Left renal cortex interstitium (tissue), 4 donors: ENCODE results near the gene SGMS1. TPM values are rescaled to one million over a fixed set of nuclear protein-coding genes. Genes with fewer than 3 reads are reported as not detected.
"Not testable (repeated sequence)": the region's sequence is repeated elsewhere in the genome, so short reads cannot be mapped to it uniquely, and the experiment has no call there.

ENCODE experiments used
- DNase-seq, 4 donors: peaks; one replicate each; pipeline ENCODE4 v3.0.0-alpha.2; 2013; ENCODE audit warnings: low read depth in 4 of 4, low spot score in 2 of 4, missing footprints in 1 of 4
- polyA plus RNA-seq, 4 donors: library from polyadenylated mRNA; unstranded; fragments of 120-200 nt; gene quantifications; one replicate each; pipeline ENCODE4 v1.2.1, GENCODE V29; 2013; ENCODE audit not compliant: insufficient read length in 4 of 4

The SGMS1 gene
- polyA plus RNA-seq, 4 donors: 53.7 to 59.7 (median 55.1) TPM

- DNase-seq: no peak
Measured at GRCh38 chr10:50541921-50542320, 81.8 kb downstream of the SGMS1 start.

DNA sequence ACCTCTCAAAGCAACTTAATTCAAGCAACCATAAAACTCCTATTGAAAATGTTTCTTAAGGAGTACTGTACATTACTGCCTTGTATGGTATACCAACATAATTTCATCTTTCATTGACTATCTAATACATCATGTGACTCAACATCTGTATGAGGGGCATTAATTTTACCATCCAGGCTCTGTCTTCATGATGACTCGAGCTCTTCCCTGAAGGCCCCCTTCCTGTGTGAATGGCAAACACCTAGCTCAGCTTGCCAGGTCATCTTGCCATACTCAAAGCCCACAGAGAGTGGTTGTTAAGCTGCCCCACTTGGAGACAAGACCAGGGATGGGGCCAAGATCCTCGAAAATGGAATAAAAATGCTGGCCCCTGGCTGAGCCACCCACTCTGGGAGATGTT, 82.4 kb downstream of the SGMS1 start:
- DNase-seq: no peak

GRCh38 chr10:50540826-50541122, 83.0 kb downstream of the SGMS1 start:
- no peak for DNase-seq

GRCh38 chr10:50540069-50540825, 83.5 kb downstream of the SGMS1 start:
- DNase-seq: no peak

DNA sequence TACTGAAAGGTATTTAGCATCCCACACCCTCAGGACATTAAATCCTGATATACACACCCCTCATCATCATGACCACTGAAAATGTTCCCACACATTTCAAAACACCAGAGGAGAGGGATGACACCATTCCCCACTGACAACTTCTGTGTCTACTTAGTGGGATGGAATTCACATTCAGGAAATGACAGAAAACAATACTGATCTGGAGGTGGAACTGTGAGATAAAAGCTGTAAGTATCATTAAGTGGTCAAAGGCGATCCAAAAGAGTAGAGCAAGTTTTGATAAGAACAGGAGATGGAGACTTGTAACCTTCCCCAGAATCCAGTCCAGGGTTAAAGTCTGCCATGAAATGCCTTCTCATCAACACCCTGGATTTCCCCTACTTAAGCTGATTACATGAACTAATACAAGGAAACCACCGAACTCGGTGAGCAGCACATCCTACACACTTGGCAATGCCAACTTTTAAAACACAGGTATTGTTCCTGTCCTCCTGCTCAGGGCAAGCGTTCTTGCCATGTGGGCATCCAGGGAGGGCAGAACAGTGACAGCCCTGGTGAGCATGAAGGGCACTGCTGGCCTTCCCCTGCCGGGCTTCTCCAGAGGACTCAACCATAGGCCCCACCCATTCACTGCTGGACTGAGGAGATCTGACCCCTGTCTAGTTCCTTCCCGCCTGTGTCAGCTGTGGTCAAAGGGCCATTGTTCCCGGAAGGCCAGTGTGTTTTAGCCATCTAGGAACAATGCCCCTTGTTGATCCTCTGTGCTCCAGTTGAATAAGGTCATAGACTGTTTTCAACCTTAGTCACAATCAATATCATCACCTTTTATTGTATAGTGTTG, 85.0 kb downstream of the SGMS1 start:
- no peak for DNase-seq

DNA sequence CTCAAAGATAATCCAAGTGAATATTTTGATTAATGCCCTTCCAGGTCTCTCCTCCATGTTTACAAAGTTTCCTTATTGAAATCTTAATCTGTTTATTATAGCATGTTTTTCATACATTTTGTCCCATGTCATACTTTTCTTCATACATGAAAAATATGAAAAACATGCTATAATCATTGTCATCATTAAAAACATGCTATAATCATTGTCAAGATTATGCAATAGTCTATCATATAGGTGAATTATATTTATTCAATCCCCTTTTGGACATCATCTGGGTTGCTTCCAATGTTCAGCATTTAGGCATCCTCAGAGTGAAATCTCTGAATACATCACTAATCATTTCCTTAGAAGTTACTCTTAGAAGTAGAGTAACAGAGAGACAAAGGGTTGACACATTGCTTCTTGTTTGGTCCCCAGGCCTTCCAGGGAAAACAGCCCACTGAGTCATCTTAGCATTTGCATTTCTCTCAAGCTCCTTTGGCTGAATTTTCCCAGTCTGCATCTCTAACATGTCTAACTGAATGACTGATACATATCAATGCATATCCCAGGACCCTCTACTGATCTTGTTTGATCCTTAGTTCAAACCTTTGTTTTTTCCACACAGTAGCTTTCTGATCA, 87.0 kb downstream of the SGMS1 start:
- DNase-seq: no peak

GRCh38 chr10:50534748-50535376, 88.9 kb downstream of the SGMS1 start:
- not testable (repeated sequence) for DNase-seq

GRCh38 chr10:50533296-50533695, 90.5 kb downstream of the SGMS1 start:
- DNase-seq: no peak

DNA sequence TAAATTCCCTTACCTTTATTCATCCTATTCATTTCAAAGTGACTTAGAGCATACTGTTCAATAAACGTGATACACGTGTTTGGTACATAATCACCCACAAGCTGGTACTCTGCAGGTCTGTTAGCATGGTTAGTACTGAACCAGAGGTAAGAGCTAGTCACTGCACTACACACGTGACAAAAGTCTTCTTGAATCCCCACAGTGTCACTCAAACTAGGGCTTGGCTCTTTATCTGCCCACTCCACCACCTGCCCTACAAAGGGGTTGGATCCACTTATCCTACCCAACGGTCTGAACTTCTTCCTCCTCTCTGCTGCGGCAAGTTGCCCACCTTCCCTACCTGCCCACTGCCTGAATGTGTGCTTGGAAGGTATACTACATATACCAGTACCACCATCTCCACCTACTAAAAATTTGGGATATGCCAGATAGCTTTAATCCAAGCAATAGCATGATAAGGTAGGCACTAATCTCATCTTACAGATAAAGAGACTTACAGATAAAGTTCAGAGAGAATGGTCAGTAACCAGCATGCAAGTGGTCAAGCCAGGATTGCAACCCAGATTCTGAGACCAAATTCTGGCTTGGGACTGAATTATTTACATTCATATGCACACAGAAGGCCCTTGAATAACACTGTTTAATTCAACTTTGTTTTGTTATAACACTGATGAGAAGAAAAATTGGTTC, 92.2 kb downstream of the SGMS1 start:
- no peak for DNase-seq

GRCh38 chr10:50529660-50530059, 94.1 kb downstream of the SGMS1 start:
- no peak for DNase-seq

DNA sequence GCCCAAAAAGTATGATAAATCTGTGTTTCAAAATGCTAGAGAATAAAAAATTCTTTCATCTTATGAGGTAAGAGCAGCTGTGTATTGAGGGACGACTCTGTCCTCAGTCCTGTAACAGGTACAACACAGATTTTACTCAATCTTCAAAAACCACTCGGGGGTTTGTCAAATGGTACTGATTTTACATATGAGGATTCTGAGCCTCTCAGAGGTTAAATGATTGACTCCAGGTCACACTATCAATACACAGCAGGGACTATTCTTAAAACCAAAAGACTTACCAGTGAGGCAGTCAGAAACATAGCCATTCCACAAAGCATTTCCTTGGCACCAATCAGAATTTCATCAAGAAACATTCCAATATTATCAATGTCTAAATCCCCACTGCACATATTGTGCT, 95.5 kb downstream of the SGMS1 start:
- no peak for DNase-seq

- no peak for DNase-seq
Measured at GRCh38 chr10:50527442-50528043, 96.2 kb downstream of the SGMS1 start.

- no peak for DNase-seq
Measured at GRCh38 chr10:50526185-50526584, 97.6 kb downstream of the SGMS1 start.

- DNase-seq: no peak
Measured at GRCh38 chr10:50523357-50523756, 100.4 kb downstream of the SGMS1 start.

DNA sequence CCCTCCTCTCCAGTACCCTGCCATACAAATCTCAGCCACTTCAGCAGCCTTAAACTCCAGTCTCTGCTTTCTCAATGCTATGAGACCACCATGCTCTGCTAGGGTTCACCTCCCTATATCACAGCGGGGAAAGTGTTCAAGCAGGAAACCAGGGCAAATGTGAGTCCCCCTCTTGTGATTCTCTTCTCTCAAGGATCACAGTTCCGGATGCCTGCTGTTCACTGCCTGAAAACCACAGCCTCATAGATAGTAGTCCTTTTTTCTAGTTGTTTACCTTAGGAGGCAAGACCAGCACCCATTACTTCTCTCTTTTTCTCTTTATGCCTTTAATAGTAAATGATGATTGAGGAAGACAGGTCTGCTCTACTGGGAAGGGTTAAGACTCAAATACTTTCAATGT, 100.8 kb downstream of the SGMS1 start:
- DNase-seq: no peak

DNA sequence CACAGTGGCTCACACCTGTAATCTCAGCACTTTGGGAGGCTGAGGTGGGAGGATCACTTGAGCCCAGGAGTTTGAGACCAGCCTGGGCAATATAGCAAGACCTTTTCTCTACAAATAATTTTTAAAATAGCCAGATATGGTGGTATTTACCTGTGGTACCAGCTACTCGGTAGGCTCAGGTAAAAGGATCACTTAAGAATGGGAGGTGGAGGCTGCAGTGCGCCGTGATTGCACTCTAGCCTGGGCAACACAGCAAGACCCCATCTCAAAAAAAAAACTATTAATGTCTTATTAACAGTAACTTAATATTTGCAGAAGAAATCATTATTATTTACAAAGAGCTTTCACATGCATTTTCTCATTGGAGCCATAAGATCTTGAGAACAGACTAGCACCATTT, 103.6 kb downstream of the SGMS1 start:
- no peak for DNase-seq

DNA sequence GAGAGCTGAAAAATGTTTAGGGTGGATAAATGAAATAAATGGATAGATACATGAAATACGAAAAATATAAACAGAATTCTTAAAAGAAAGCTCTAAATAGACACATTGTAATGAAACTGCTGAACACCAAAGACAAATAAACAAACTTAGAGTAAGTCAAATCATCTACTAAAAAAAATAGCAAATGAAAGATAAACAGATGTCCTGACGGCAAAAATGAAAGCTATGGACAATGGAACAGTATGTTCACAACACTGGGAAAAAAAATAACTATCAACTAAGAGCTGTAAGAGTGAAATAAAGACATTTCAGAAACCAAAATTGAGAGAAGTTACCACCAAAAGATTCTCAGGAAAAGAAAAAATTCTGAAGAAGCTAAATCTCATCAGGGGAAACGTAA, 106.1 kb downstream of the SGMS1 start:
- DNase-seq: no peak

DNA sequence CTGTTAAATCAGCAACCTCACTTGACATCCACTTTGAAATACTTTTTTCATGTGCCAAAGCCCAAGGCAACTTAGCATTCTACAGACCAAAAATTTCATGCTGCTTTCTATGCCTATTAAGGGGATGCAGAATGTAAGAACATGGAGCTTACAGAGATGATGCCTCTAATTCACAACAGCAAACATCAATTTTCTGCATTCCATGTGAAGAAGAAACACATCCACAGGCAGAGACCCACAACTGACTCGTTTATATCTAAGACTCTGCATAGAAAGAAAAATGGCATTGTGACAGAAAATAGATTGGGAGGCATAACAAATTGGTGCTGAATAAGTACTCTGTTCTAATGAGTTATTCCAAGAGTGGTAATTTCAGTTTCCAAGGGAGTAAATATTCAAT, 107.6 kb downstream of the SGMS1 start:
- no peak for DNase-seq

- DNase-seq: no peak
Measured at GRCh38 chr10:50515420-50515819, 108.3 kb downstream of the SGMS1 start.

- no peak for DNase-seq
Measured at GRCh38 chr10:50514995-50515394, 108.8 kb downstream of the SGMS1 start.
